MCF 10A (cell line): ENCODE measurements around the gene IER2. TPM values are rescaled to one million over a fixed set of nuclear protein-coding genes. Genes with fewer than 3 reads are reported as not detected.

Source experiments
- BruUV-seq: library from RNA; stranded (reverse); fragments of 400-500 nt; replicated peaks from 2 replicates; lab custom pipeline; 2021; lab: Mats Ljungman, UMichigan
- CTCF ChIA-PET: fragments of 300-600 bp; sonication (Branson Sonifier 250); formaldehyde crosslinking; extraction: SDS; loops from one replicate; lab custom pipeline; 2021; ENCODE audit warnings: antibody characterized with exemption, inconsistent platforms; lab: Yijun Ruan, JAX
- POLR2A ChIA-PET: fragments of 300-600, 350-650 bp; sonication (Branson Sonifier 250); formaldehyde crosslinking; extraction: SDS; loops from one replicate; lab custom pipeline; 2020; ENCODE audit warnings: antibody characterized with exemption, inconsistent platforms; lab: Yijun Ruan, JAX
- DNase-seq: peaks from one replicate; pipeline ENCODE4 v3.0.0-alpha.2; 2018; ENCODE audit not compliant: unreplicated experiment
- H3K27ac Mint-ChIP-seq: one replicate; pipeline ENCODE4 v1.8.0; 2022; ENCODE audit warnings: mild to moderate bottlenecking, low read depth, mixed read lengths; ENCODE audit not compliant: unreplicated experiment
- H3K27me3 Mint-ChIP-seq: one replicate; pipeline ENCODE4 v1.8.0; 2022; ENCODE audit warnings: mixed read lengths; ENCODE audit not compliant: insufficient read depth, unreplicated experiment
- H3K36me3 Mint-ChIP-seq: one replicate; pipeline ENCODE4 v1.8.0; 2022; ENCODE audit warnings: mild to moderate bottlenecking, moderate library complexity, mixed read lengths; ENCODE audit not compliant: insufficient read depth, unreplicated experiment
- H3K4me1 Mint-ChIP-seq: one replicate; pipeline ENCODE4 v1.8.0; 2022; ENCODE audit warnings: mixed read lengths; ENCODE audit not compliant: insufficient read depth, unreplicated experiment
- H3K4me3 Mint-ChIP-seq: one replicate; pipeline ENCODE4 v1.8.0; 2022; ENCODE audit warnings: mild to moderate bottlenecking, moderate library complexity, mixed read lengths; ENCODE audit not compliant: unreplicated experiment
- H3K9me3 Mint-ChIP-seq: one replicate; pipeline ENCODE4 v1.8.0; 2022; ENCODE audit warnings: mixed read lengths; ENCODE audit not compliant: unreplicated experiment
- intact Hi-C: fragments of 100-400 bp; cut with micrococcal nuclease; formaldehyde crosslinking; loops from 2 replicates; pipeline ENCODE4 v1.14.1; 2022
- total RNA-seq: library from RNA; stranded (reverse); gene quantifications from 2 replicates; pipeline ENCODE4 v1.2.3, GENCODE V29; 2022
- TF ChIP-seq, protein P1 (sequence below): fragments of 200-600 bp; IDR thresholded peaks from one replicate; pipeline ENCODE4 v1.8.0; 2022; ENCODE audit warnings: antibody characterized with exemption, mild to moderate bottlenecking; ENCODE audit not compliant: unreplicated experiment

The IER2 gene
- total RNA-seq, 1 experiment from 2014 or later = 92.3 TPM

DNA sequence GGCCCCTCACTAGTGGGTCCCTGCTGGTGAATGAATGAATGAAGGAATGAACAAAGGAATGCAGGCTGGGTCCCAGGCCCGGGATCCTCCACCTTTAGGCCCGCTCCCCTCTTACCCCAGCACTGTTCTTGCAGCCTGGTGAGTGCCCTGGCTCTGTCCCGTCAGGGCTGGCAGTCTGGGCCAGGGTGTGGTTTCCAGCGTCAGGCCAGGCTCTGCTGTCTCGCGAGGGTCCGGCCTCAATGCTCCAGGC is 47.9 kb upstream of the IER2 start:
- intact Hi-C loops = no loop called here
- CTCF ChIA-PET = no interaction called here

DNA sequence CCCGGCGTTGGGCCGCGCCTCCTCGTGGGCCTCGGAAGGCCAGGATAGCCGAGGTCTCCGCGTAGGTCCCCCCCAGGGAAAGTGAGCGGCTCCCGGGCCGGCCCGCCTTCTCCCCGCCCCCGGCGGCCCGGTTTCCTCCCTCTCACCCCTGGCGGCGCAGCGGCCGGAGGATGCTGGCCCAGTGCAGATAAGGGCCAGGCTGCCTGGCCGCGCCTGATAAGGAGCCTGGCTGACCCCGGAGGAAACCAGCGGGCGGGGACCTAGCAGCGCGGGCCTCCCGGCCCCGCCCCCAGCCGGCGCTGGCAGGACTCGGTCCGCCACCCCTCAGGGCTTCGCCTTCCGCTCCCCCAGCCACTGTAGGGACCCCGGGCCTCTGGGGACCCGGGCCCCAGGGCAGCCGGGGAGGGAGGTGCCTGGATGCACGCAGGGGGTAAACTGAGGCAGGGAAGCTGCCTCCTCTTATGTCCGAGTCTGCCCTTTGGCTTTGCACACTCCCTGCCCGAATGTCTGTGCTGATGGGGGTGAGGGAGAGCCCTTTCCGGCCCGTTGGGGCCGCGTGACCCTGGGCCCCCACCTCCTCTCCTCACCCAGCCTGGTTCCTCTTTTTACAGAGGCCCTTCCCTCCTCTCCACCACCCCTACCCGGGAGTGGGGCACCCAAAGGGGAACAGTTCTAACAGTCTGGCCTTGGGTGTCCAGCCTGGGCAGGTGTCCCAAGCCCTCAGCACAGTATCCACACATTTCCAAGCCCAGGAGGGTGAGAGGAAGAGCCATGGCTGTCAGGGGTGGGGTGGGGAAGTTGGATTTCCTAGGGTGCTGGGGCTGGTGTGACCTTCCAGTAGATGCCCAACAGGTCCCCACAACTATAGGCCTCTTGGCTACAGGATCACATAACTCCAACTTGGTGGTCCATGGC is 47.3 kb upstream of the IER2 start, which contains the start of gene LYL1:
Gene LYL1 (minus strand): TSS at position 193 of the 915 bp plus-strand sequence. CDS start 1,687 bp downstream, outside the sequence.
- no peak for DNase-seq
- no peaks in the 10 kb centered on the region for H3K9me3 Mint-ChIP-seq
- no peak within 1 kb of the TSS for H3K4me3 Mint-ChIP-seq
- H3K4me1 Mint-ChIP-seq = no peaks in the 10 kb centered on the region
- no peak within 1 kb of the TSS for H3K27ac Mint-ChIP-seq
- ChIA-PET POLR2A (interaction anchor here (1.6 kb wide), 1 partner anchor 13 kb away, joined by 4 read pairs; no protein-coding TSS in a partner anchor), CTCF (no interaction called here)
- peaks cover 20% of the 10 kb centered on the region for H3K36me3 Mint-ChIP-seq
- BruUV-seq = no TSS peak
- intact Hi-C loops = no loop called here
- no peaks in the 10 kb centered on the region for H3K27me3 Mint-ChIP-seq
- TF ChIP-seq, protein P1, sequence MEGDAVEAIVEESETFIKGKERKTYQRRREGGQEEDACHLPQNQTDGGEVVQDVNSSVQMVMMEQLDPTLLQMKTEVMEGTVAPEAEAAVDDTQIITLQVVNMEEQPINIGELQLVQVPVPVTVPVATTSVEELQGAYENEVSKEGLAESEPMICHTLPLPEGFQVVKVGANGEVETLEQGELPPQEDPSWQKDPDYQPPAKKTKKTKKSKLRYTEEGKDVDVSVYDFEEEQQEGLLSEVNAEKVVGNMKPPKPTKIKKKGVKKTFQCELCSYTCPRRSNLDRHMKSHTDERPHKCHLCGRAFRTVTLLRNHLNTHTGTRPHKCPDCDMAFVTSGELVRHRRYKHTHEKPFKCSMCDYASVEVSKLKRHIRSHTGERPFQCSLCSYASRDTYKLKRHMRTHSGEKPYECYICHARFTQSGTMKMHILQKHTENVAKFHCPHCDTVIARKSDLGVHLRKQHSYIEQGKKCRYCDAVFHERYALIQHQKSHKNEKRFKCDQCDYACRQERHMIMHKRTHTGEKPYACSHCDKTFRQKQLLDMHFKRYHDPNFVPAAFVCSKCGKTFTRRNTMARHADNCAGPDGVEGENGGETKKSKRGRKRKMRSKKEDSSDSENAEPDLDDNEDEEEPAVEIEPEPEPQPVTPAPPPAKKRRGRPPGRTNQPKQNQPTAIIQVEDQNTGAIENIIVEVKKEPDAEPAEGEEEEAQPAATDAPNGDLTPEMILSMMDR = no peak

More for the DNA sequence above, 47.9 kb upstream of the IER2 start:
- Mint-ChIP-seq H3K27me3 (no peaks in the 10 kb centered on the region), H3K9me3 (no peaks in the 10 kb centered on the region), H3K27ac (no peak overlapping the region), H3K4me3 (no peak overlapping the region), H3K4me1 (no peaks in the 10 kb centered on the region), H3K36me3 (peaks cover 15% of the 10 kb centered on the region)
- BruUV-seq = no TSS peak
- POLR2A ChIA-PET = no interaction called here
- TF ChIP-seq, protein P1 = no peak
- no peak for DNase-seq

DNA sequence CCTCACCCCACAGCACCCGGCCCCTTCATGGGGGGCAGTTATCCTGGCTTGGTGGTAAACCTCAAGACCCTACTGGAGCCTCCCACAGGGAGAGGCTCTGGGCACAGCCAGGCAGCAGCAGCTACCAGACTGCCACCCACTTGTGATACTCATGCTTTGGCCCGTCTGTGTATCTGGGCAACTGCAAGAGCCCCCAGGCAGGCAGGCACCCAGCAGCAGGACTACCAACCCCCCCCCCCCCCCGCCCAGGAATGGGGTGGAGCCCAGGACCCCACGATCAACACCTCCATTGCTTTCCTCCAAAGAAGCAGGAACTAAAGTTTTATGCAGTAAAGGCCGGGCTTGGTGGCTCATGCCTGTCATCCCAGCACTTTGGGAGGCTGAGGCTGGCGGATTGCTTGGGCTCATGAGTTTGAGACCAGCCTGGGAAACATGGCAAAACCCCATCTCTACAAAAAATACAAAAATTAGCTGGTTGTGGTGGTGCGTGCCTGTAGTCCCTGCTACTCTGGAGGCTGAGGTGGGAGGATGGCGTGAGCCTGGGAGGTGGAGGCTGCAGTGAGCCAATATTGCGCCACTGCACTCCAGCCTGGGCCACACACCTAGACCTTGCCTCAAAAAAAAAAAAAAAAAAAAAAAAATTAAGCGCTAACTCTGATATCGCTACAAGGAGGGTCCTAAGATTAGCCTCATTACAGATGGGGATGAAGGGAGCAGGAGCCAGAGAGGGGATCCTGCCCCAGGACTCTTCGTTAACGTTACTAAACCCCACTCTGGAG is 46.4 kb upstream of the IER2 start:
- H3K4me3 Mint-ChIP-seq = no peak overlapping the region
- TF ChIP-seq, protein P1 = no peak
- POLR2A ChIA-PET = interaction anchor here (1.6 kb wide), 1 partner anchor 12 kb away, joined by 4 read pairs; no protein-coding TSS in a partner anchor

More for the DNA sequence above, 46.4 kb upstream of the IER2 start:
- no peak for DNase-seq
- CTCF ChIA-PET = interaction anchor here (0.6 to 1.8 kb wide), 5 partner anchors 10 to 138 kb away, joined by 3 to 6 read pairs (median 5); no protein-coding TSS in a partner anchor
- Mint-ChIP-seq H3K9me3 (no peaks in the 10 kb centered on the region), H3K27ac (no peak overlapping the region), H3K27me3 (no peaks in the 10 kb centered on the region), H3K36me3 (peaks cover 20% of the 10 kb centered on the region), H3K4me1 (no peaks in the 10 kb centered on the region)
- BruUV-seq = no TSS peak
- intact Hi-C loops = no loop called here
